Stimulated activated CD4-positive, alpha-beta T cell treated with anti-CD3 and anti-CD28 coated beads, TNF-alpha, amount 100 ng/mL, for 48 hours (primary cell): ENCODE results near the gene NQO2.
A peak's percentile ranks its signal among the peaks of the same experiment; 100 is the strongest.

Experiments
- DNase-seq, 3 donors: peaks; one replicate each; pipeline ENCODE4 v3.0.0-alpha.2; 2020; ENCODE audit warnings: low read depth in 3 of 3

NQO2 gene, protein sequence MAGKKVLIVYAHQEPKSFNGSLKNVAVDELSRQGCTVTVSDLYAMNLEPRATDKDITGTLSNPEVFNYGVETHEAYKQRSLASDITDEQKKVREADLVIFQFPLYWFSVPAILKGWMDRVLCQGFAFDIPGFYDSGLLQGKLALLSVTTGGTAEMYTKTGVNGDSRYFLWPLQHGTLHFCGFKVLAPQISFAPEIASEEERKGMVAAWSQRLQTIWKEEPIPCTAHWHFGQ

DNA sequence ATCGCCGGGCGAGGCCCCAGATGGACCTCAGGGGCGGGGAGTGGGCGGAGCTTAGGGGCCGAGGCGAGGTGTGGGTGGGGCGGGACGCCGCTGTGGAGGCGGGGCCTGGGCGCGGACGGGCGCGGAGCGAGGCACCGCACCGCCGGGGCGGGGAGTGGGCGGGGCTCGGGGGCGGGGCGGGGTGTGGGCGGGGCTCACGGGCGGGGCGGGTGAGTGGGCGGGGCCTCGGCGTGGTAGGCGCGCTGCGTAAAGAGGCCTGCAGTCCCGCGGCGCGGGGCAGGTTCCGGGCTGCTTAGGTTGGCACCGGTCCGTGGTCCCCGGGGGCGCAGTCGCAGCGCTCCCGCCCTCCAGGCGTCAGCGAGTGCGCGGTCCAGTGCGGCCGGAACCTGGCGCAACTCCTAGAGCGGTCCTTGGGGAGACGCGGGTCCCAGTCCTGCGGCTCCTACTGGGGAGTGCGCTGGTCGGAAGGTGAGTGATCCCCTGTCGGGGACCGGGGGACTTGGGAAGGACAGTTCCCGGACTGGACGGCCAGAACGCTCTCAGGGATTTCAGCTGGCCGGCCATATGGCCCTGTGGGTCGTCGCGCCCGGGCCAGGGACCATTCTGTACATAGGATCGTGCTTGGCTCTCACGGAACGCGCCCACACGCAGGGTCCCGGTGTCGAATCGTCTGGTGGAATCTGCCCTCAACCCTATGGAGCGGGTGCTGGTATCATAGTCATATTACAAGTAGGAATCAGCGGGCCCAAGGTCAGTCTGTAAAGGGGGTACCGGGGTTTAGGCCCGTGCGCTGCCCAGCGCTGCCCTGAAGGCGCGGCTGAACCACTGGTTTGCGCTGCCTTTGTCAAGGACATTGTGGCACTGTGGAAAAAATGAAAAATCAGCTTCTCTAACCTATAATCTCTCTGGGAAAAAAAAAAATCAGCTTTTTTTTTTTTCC is at the start of gene NQO2:
TSS of gene NQO2 (plus strand) at position 277 of the 940 bp plus-strand sequence. CDS start 6,659 bp downstream, outside the sequence.
- DNase-seq, result peak; percentile 82 to 91 (median 83)

- no peak for DNase-seq
Observed at GRCh38 chr6:2950713-2951112, 49.0 kb upstream of the NQO2 start.

GRCh38 chr6:2951728-2952127 is 48.0 kb upstream of the NQO2 start:
- no peak for DNase-seq

- peak; percentile 44 to 61 (median 46) for DNase-seq
Observed at GRCh38 chr6:2952557-2953095, 47.1 kb upstream of the NQO2 start.

- no peak for DNase-seq
Observed at GRCh38 chr6:2953098-2953497, 46.6 kb upstream of the NQO2 start.

DNA sequence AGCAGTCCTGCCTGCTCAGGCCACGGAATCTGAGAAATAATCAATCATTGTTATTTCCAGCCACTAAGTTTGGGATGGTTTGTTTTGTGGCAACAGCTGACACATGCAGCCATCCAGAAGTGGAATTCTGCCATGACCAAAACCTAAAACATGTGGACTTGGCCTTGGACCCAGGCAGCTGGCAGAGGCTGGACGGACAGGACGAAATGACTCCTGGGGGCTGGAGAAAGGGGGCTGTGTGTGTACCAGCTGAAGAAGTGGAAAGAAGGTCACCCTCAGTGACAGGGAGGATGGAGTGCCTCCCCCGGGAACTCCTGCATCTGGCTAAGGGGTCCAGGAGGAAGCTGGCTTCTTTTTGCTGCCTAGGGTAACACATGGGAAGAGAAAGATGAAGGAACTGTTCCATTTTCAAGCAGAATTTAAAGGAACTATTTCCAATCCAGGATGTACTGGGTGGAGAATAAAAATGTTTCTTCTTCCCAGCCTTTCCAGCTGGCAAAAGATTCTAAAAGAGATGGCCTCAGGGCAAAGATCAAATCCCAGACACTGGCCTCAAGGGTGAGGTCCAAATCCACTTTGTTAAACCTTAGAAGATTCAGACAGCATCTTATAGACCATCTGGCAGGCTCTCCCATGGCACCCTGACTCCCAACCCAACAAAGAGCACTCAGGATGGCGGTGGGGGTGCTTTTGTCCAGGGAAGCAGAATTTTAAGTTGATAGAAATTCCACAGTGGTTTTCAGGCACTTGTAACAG is 42.6 kb upstream of the NQO2 start:
- no peak for DNase-seq

GRCh38 chr6:2957696-2958330 is 41.9 kb upstream of the NQO2 start:
- no peak for DNase-seq

- no peak for DNase-seq
Observed at GRCh38 chr6:2958331-2958711, 41.4 kb upstream of the NQO2 start.

DNA sequence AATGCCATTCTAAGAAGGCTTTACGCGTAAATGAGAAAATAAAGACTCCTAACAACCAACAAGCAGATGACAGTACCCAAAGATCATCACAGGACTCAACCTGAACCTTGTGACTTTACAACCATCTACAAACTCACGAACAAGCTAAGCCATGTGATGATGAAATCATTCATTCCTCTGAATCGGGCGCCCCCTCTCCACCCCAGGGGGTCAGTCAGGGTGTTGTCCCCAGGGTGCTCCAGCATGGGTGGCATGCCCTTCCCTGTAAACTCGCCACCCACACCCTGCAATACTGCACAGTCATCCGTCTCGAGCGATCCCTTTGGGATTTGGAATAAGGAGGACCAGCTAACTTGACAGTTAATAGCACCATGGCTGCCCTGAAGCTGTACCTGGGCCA is 40.9 kb upstream of the NQO2 start:
- no peak for DNase-seq

- DNase-seq, result no peak
Observed at GRCh38 chr6:2959909-2960719, 39.6 kb upstream of the NQO2 start.

DNA sequence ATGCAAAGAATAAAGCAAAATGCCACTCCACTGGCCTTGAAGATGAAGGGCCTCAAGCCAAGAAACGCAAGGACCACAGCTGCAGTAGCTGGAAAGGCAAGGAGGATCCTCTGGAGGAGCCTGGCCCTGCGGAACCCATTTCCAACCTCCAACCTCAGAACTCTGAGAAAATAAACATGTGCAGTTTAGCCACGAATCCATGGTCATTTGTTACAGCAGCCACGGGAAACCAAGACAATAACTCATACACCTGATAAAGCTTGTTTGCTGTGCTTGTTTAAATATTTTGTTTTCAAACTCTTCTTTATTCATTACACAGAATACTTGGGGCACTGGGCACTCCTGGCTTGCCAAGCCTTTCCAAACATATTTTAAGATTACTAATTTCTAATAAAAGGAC is 38.8 kb upstream of the NQO2 start:
- DNase-seq, result no peak

DNA sequence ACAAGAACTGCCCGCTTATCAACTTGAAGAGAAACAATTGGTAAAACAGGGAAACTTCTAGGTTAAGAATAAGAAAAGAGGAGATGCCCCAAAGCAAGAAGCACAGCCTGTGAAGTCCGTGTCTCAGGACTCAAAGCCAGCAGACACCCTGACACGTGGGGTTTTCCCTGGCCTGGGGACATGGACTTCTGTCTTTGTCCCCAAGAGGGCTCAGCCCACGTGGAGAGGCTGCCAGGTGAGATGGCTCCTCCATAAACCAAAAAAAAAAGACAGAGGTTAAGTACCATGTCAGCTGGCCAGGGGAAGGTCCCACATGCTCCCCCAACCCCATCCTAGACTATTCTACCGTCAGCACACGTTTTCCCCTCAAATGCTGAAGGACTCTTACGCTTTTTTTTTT is 38.2 kb upstream of the NQO2 start:
- DNase-seq, result no peak

- DNase-seq, result no peak
Observed at GRCh38 chr6:2962004-2962403, 37.7 kb upstream of the NQO2 start.

GRCh38 chr6:2962636-2963035 is 37.1 kb upstream of the NQO2 start:
- no peak for DNase-seq

GRCh38 chr6:2963756-2964155 is 35.9 kb upstream of the NQO2 start:
- no peak for DNase-seq

DNA sequence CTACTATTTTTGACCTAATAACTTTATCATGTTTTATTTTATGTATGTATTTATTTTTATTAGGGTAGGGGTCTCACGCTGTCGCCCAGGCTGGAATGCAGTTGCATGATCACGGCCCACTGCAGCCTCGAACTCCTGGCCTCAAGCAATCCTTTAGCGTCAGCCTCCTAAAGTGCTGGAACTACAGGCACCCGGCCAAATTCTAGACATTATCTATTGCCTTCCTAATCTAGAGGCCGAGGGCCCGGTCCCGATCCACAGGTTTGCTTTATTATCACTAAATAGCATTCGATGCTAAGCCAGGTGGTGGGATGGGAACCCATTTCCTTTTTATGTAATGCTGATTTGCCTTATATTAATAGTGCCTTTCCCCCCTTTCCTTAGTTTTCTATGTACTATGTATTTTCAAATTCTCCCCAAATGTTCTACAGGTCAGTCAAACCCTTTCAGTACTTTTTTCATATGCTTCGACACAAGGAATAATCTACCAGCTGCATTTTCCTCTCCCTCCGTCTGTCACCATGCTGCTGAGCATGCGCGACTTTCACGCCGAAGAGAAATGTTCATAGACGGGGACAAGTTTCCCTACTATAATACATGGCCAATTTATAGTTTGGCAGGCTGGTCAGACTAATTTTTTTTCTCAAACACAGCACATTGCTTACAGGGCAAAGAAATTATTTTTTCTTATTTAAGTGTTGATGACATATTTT is 34.7 kb upstream of the NQO2 start:
- DNase-seq, result no peak

- no peak for DNase-seq
Observed at GRCh38 chr6:2966347-2966746, 33.3 kb upstream of the NQO2 start.

- no peak for DNase-seq
Observed at GRCh38 chr6:2967936-2968335, 31.8 kb upstream of the NQO2 start.

- no peak for DNase-seq
Observed at GRCh38 chr6:2968600-2969135, 31.0 kb upstream of the NQO2 start.

DNA sequence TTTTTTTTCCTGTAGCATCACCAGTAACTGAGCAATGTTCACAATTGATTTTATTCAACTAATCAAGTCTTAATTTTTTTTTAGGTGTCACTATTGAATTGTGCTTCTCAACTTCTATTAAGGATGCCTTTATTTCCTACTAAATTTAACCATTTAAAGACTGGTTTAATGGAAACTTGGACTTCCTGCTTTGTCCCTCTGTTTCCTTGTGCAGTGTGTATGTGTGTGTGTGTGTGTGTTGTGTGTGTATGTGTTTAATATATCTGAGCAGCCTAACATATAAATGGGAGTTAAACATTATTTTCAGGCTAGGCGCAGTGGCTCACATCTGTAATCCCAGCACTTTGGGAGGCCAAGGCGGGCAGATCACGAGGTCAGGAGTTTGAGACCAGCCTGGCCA is 30.1 kb upstream of the NQO2 start:
- DNase-seq, result no peak
